Lung microvascular endothelial cell (primary cell): ENCODE data around the gene CDH24. TPM values are rescaled to one million over a fixed set of nuclear protein-coding genes. Genes with fewer than 3 reads are reported as not detected.
A peak's percentile ranks its signal among the peaks of the same experiment; 100 is the strongest.

Source experiments
- DNase-seq, 2 donors: peaks; one replicate each; pipeline versions ENCODE4 v3.0.0 to v3.0.0-alpha.2; 2010; ENCODE audit warnings: low read depth in 2 of 2
- total RNA-seq: library from RNA; depleted of rRNA; stranded (reverse); fragments of >200 nt; gene quantifications from 2 replicates; pipeline ENCODE4 v1.2.1, GENCODE V29; 2014

The CDH24 gene, protein sequence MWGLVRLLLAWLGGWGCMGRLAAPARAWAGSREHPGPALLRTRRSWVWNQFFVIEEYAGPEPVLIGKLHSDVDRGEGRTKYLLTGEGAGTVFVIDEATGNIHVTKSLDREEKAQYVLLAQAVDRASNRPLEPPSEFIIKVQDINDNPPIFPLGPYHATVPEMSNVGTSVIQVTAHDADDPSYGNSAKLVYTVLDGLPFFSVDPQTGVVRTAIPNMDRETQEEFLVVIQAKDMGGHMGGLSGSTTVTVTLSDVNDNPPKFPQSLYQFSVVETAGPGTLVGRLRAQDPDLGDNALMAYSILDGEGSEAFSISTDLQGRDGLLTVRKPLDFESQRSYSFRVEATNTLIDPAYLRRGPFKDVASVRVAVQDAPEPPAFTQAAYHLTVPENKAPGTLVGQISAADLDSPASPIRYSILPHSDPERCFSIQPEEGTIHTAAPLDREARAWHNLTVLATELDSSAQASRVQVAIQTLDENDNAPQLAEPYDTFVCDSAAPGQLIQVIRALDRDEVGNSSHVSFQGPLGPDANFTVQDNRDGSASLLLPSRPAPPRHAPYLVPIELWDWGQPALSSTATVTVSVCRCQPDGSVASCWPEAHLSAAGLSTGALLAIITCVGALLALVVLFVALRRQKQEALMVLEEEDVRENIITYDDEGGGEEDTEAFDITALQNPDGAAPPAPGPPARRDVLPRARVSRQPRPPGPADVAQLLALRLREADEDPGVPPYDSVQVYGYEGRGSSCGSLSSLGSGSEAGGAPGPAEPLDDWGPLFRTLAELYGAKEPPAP
- total RNA-seq = 0.60 and 2.0 TPM in 2 replicates

DNA sequence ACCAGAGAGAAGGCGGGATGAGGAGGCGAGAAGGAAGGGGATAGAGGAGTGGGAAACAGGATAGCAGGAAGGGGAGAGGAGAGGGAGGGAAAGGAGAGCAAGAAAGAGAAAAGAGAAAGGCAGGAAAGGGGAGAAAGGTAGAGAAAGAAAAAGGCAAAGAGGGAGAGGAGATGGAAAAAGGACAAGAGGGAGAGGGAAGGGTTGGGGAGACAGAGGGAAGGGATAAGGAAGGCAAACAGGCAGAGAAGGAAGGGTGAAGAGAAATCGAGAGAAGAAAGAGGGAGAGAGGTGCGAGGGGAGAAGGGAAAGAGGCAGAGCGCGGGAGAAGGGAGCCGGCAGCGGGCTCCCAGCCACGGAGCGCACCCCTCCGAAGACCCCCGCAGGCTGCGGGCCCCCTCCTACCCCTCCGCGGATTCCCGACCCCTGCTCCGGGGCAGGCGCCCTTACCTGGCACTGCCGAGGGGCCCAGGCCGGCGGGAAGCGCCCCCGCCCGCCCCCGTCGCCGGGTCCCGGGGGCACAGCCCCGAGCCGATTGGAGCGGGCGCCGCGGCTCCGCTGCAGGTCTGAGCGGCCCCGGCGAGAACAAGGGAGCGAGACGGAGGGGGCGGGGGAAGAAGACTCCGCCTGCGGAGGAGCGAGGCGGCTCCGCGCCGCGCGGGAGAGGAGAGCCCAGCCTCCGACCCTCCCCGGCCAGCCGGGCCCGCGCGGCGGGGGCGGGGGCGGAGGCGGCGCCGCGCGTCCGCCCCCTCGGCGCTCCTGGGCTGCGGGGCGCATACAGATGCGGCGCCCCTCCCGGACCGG lies at the start of gene CDH24:
CDH24 (minus strand) TSS at position 565 of the 801 bp plus-strand sequence. CDS start 1,787 bp downstream, outside the sequence.
- DNase-seq = peak; percentile 18 to 71

DNA sequence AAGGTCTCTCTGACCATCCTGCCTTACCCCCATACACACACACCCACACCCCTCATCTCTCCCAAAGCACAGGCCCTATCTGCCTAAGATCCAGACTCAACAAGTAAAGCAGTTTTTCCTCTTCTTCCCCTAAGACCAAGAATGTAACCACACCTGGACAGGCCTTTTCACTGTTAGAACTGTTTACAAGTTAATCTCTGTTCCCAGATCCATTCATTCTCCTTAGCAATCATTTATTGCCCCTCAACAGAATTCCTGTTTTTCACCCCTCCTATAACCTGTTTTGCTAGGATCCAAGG lies 49.4 kb upstream of the CDH24 start:
- no peak for DNase-seq

DNA sequence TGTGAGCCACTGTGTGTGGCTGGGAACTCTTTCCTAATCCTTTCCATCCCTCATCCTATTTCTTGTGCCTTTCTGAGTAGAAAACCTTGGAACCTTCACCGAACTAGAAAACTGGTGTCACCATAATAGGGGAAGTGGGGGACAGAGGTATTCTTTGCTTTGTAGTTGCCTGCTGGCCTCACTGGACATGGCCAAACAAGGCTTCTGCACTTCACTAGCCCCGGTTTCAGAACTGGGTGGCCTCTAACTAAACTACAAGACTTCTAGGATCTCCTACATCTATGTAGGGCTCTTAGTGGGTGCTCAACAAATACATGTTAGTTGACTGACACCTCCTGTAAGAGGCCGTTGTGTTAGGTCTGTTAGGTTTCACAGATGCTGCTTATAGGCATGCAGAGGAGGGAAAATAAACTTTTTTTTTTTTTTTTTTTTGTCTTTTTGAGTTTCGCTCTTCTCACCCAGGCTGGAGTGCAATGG lies 48.1 kb upstream of the CDH24 start:
- DNase-seq = no peak

DNA sequence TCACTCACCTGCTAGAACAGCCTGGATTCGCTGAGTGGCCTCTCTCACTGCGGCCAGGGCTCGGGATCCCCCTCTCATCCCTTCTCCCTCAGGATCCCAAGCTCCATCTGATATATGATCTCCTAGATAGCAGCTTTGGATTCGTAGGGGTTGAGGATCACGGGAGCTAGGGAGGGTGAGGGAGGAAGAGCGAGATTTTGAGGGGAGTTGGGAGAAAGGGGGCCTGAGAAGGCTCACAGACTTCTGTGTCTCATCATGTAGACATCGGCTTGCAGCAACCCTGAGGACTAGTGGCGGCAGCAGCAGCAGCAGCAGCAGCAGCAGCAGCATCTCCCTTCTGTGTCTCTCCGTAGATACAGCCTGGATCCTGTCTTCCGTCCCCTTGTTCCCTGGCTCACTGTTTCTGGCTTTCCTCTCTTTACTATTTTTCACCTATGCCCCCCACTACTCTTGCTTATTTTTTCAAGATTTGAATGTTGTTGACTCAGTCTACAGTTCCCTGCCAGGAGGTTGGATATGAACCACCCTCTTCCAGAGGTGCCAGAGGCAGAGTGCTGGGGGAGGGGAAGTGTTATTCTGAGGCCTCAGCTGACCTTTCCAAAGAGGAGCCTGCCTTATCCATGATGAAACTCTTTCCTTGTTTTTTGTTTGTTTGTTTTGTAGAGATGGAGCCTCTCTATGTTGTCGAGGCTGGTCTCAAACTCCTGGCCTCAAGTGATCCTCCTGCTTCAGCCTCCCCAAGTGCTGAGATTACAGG lies 47.4 kb upstream of the CDH24 start, which contains the start of gene CIROP:
CIROP (minus strand) TSS at position 399 of the 757 bp plus-strand sequence; CDS start at position 330, 69 bp downstream.
- no peak for DNase-seq

DNA sequence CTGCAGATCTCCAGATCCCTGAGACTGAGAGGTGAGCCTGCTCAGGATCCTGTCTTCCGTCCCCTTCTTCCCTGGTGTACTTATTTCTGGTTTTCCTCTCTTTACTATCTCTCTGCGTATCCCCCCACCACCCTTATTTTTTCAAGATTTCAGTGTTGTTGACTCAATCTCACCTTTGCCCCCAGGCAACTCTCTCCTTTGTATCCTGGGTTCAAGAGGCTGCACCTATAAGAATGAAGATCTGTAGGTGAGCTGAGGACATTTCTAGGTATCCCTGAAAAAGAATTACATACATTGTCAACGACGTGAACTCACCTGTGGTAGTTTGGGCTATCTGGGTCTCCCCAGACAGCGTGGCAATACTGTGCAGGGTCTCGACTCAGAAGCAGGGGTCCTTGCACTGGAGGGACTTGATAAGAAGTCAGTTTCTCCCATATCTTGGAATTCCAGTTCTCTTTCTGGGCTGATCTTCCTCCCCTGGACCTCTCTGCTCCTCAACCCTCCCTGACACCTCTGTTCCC lies 46.8 kb upstream of the CDH24 start:
- DNase-seq = no peak

DNA sequence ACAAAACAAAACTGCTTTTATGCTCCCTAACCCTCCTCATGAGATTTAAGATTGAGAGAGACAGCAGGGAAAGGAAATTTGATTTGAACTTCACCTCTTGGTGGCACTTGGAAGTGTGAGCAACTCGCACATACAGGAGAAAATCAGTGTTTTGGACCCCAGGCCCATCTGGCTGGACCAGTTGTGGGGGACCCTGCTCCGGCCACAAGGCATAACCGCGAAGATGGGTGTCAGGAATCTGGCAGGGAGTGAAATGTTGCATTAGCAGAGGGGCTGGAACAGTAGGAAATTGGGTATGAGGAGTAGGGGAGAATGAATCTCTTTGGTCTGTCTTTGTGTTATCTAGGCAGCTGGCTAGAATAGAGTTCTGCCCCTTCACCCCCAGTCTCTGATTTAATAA lies 46.3 kb upstream of the CDH24 start:
- DNase-seq = no peak

DNA sequence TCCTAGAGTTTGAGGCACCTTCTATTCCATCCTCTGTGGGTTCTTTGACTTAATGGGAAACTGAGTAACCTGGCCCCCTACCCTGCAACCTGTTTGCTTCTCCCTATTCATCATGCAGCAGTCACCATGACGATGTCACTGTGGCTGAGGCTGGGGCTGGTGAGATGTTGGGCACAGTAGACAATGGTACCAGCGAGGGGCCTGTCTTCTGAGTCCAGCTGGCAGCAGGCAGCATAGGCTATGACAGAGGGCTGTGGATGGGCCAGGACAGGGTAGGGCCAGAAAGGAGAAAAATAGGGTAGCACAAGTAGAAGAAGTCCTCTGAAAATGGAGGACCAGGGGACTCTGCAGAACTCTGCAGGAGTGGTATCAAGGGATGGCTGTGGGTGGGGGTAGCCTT lies 45.5 kb upstream of the CDH24 start:
- no peak for DNase-seq

DNA sequence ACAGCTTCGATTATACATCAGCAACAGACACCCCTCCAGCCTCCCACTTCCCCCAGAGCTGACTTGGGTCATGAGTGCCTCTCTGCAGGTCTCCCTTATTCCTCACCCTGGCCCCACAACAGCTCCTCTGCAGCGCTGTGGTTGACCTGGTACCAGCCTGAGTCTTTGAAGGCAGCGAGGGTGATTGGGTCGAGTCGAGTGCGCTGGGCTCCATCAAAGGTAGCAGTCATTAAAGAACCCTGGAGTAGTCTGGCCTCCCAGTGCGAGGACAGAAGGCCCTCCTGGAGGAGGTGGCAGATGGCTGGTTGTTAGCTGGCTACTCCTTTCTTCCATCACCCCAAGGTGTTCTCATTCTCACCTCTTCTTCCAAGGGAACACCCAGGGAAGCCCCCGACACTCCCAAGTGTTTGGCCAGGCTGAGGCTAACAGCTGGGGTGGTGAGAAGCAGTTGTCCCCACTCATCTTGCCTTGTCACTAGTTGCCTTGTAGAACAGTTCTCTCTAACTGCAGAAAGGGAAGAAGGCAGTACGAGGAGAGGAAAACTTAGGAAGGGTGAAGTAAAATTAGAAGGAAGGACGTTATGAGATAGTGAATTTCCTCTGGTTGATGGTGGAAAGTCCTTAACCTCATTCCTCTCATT lies 44.8 kb upstream of the CDH24 start:
- no peak for DNase-seq

DNA sequence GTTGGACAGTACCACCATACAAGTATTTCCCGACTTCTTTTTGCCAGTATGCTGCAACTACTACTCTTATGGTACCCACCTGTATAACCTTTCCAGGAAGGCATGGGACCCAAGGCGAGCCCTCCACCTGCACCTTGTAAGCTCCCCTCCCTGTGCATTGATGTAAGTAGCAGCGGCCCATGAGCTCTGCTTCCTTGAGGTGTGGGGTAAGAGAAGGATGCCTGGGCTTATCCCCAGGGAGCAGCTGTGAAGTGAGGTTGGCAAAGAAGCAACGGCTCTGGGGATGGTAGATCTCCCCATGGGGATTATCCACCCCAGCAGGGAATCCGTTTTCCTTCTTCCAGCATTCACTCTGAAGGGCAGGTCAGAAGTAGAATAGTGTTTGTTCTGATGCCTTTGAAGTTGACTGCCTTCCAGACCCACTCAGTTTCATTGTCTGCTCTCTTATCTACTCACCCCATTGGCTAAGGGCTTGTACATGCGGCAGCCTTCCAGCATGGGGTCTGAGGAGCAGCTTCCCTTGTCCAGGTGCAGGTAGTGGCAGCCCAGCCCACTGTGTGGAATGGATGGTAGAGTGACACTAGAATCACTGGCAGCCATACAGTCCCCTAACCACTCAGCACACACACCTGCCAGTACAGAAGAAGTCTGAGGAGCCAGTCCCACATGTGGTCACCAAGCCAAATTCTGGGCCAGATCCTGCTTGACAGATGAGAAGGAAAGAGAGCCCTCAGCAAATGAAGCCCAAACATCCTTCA lies 44.1 kb upstream of the CDH24 start:
- DNase-seq = no peak

DNA sequence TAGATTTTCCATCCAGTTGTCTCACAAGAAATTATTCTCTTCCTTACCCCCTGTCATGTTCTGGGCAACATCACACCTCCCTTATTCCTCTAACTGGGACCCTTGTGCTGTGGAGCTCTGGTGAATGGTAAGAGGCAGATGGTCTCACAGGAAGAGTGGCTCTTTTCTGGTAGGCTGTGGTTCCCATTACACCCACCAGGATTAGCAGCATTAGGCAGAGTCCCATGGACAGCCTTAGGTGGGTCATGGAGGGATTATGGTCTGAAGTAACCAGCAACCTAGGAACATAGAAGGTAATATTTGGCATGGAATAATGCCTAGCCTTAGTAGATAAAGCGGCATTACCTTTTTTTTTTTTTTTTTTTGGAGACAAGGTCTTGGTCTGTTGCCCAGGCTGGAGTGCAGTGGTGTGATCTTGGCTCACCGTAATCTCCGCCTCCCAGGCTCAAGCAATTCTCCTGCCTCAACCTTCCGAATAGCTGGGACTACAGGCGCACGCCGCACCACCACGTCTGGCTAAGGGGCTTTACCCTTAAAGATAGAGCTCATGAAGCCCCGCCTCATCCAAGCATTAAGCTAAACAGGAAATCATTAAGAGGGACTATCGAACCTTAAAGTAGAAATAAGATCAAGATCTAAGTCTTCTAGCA lies 42.0 kb upstream of the CDH24 start:
- no peak for DNase-seq

DNA sequence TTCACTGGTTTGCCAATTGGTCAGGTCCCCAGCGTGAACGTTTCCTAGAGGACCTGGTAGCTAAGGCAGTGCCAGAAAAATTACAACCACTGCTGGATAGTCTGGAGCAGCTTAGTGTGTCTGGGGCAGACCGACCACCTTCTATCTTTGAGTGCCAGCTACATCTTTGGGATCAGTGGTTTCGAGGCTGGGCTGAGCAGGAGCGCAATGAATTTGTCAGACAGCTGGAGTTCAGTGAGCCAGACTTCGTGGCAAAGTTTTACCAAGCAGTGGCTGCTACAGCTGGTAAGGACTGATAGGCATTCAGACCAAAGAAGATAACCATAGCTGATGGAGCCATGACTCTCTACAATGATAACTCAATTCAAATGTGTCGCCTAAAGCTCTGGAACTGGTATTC lies 40.5 kb upstream of the CDH24 start:
- DNase-seq = no peak

DNA sequence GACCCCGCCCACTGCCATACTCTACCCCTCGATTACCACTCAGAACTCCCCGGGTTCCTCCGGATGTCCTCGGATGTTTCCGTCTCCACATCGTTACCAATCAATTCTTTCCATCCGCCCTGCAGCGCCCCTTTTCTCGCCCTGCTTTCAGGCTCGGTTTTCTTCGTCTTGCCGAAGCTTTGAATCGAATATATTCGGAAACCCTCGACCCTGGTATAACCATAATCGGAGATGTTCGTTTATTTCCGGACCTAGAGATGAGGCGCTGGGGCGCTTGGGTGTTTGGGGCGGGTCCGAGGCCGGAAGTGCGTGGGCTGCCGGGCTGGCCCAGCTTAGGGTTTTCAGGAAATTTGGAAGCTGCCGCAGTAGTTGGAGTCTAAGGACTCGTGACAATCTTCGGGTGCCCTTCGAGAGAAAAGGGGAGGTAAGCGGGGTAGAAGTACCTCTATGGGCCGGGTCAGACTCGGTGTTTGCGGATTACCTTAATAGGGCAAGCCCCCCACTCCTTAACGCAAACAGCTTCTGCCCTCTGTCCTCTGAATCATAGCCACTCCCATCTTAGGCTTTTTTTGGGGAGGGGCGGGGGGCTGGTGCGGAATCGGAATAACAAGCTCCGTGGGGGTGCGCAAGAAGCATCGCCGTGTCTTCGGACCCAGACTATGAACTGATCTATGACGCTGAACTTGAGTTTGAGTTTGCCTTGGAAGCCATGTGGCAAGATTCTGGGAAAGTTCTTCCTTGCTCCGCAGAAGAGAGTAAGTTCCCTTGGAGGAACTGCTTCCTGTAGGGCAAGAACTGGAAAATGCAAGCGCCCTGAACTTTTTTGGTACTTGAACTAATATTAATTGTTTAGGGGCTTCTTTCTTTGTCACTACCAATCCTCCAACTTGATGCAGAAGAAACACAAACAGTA lies 38.1 kb upstream of the CDH24 start, which contains the start of gene C14orf119:
C14orf119 (plus strand) TSS at position 310 of the 913 bp plus-strand sequence. CDS start 2,154 bp downstream, outside the sequence.
- peak; percentile 99 for DNase-seq

DNA sequence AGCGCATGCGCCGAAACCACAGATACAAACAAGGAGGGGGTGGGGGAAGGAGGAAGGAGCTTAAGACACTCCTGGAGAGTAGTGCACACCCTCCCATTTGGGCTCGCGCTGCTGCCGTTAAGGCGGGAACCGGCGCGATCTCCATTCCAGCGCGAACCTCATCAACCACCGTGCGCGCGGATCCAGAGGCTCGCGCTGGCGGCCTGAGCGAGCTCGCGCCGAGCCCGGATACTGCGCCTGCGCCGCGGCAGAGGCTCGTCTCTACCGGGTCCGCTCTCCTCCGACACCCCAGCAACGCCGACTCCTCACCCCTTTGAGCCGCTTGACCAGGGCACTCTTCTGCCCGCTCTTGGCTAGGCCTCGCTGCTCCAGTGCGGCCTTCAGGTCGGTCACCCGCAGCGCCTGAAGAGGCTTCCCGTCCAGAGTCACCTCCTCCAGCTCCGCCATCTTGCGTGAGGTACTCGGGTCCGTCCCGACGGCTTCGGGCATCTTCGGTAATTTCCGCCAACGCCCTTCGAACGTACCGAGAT lies 37.4 kb upstream of the CDH24 start, which contains the start of gene ACIN1:
ACIN1 (minus strand) TSS at position 471 of the 530 bp plus-strand sequence; CDS start at position 447, 24 bp downstream.
- DNase-seq = peak; percentile 87 to 93

DNA sequence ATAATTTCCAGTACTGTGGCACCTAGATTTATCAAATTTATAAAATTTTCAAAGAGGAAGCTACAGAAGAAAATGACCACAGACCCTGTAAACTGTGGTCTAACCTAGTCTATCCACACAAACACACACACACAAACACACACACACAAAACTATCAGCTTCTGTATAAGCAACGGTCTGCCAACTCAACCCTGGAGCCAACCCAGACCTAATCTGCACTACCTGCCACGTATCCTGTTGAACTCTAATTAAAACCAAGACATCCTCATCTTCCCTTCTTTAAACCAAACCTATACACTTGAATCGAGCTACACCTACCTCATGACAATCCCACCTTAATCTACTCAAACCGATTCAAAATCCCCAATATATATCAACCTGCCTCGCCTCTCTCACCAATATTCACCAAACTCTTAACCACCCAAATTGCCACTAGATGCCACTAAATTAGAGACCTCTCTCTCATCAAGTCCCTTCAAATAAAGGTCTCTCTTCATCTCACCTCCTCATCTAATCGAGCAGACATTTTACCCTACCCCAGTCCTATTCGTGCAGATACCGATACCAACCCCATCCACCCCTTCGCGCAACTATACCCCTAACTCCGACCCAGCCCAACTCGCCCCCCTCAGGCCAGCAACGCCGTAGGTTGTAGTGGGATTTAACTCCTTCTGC lies 36.8 kb upstream of the CDH24 start:
- DNase-seq = peak in 1 of 2 donors; percentile 11

DNA sequence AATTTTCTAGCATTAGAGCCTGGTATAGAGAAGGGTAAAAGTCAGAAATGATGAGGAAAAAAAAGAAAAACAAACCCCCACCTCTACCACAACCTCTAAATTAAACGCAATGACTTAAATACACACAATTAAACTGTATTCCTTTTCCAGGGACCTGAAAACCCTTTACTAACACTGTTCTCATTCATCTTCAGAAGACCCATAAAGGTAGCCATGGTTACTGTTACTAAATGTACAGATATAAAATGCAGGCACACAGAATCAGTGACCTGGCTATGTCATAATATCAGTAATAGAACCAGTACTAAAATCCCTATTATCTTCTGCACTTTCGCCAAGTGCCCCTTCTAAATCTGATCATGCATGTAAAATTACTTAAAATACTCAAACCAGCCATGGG lies 36.2 kb upstream of the CDH24 start:
- no peak for DNase-seq

DNA sequence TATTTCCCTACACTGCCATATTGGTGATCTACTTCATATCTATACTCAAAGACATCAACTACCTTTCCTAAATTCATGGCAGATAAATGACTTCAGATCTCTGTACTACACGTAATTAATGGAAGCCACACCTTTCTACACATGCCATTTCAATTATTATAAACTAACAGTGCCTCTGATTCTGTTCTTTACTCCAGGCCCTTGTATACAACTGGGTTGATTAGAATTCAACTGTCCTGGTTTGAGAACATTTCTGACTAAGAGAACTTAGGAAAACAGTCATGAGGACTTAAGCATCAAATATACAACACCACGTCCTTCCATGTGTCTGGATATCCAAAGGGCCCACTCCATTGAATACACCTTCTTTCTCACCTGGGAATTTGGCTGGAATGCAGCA lies 35.8 kb upstream of the CDH24 start:
- DNase-seq = no peak
